ENCODE data around the gene TNRC18. TPM values are rescaled to one million over a fixed set of nuclear protein-coding genes. Genes with fewer than 3 reads are reported as not detected.

Gene TNRC18
- total RNA-seq, 1 donor from 2014 or later: 169 TPM

Other genes with a start within 250 kb of the TNRC18 start
- gene WIPI2, start 233.6 kb downstream of the TNRC18 start, total RNA-seq (ENCODE audit: low replicate concordance): 84.3 and 89.5 TPM in 2 replicates
- gene SLC29A4, start 140.9 kb downstream of the TNRC18 start, total RNA-seq (ENCODE audit: low replicate concordance): 76.1 and 79.6 TPM in 2 replicates
- 13.5 and 14.9 TPM in 2 replicates for gene FBXL18, start 90.0 kb upstream of the TNRC18 start, total RNA-seq (ENCODE audit: low replicate concordance)
- gene ACTB, start 106.8 kb upstream of the TNRC18 start, total RNA-seq (ENCODE audit: low replicate concordance): 3,466 and 4,253 TPM in 2 replicates
- 25.3 and 223 TPM in 2 replicates for gene FSCN1, start 169.0 kb upstream of the TNRC18 start, total RNA-seq (ENCODE audit: low replicate concordance)